ENCODE measurements around the gene OBP2B. TPM values are rescaled to one million over a fixed set of nuclear protein-coding genes. Genes with fewer than 3 reads are reported as not detected.

OBP2B gene
- total RNA-seq, 4 donors from 2014 or later = not detected

- ATAC-seq (ENCODE audit: low FRiP score) (no peak), DNase-seq (ENCODE audit: low spot score) (no peak)
- TF ChIP-seq, protein P1, sequence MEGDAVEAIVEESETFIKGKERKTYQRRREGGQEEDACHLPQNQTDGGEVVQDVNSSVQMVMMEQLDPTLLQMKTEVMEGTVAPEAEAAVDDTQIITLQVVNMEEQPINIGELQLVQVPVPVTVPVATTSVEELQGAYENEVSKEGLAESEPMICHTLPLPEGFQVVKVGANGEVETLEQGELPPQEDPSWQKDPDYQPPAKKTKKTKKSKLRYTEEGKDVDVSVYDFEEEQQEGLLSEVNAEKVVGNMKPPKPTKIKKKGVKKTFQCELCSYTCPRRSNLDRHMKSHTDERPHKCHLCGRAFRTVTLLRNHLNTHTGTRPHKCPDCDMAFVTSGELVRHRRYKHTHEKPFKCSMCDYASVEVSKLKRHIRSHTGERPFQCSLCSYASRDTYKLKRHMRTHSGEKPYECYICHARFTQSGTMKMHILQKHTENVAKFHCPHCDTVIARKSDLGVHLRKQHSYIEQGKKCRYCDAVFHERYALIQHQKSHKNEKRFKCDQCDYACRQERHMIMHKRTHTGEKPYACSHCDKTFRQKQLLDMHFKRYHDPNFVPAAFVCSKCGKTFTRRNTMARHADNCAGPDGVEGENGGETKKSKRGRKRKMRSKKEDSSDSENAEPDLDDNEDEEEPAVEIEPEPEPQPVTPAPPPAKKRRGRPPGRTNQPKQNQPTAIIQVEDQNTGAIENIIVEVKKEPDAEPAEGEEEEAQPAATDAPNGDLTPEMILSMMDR (IDR thresholded peaks at IDR 0.05) = no peak
These were observed 38.6 kb upstream of the OBP2B start for GRCh38 chr9:133247632-133248031.

DNA sequence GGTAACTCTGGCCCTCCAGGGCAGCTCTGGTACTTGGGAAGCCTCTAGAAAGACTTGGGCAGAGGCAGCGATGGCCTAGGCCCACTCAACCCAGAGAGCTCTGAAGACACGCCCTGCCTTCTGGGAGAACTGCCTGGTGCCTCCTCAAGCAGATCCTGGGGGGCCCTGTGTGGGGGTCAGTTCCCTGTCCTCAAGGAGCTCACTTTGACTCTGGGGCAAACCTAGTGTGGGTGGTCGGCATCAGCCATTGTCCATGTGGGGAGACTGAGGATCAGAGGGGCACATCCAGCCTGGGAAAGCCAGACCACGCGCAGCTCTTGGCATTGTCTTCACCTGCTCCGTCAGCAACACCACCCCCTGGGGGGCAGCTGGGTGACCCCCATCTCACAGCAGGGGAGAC, 37.9 kb upstream of the OBP2B start:
- DNase-seq (ENCODE audit: low spot score) = no peak
- TF ChIP-seq, protein P1 (IDR thresholded peaks at IDR 0.05) = no peak
- no peak for ATAC-seq (ENCODE audit: low FRiP score)

DNA sequence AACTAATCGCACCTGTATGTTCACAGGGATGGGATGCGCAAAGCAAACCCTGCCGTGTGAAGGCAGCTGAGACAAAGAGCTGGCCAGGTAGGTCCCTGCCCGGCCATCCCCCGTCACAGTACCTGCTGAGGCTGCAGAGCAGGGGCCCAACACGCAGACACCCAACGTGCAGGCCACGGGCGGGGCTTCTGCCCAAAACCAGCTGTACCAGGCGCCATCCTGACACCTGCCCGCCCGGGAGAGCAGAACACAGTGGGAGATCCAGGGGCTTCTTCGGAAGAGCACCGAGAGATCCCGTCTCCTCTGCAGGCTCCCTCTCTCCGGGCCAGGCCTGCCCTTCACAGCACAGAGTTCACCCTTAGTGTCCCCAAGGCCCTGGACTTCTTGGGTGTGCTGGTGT, 37.5 kb upstream of the OBP2B start:
- TF ChIP-seq, protein P1 (IDR thresholded peaks at IDR 0.05) = no peak
- DNase-seq (ENCODE audit: low spot score) (no peak), ATAC-seq (ENCODE audit: low FRiP score) (no peak)

DNA sequence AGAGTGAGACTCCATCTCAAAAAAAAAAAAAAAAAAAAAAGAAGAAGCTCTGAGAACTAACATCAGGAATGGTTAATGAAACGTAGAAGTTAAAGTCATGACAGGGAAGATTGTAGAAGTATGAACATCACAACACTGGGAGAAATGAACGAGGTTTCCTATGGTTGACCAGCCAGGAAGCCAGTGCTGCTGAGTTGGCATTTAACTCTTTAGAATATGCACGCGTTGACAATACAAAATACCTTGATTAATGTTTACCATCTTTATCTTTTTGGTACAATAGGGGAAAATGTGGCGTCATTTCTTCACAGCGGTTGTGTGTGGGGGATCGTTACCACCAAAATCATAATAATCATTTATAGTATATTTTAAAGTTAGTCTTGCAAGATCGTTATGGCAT, 33.9 kb upstream of the OBP2B start:
- TF ChIP-seq, protein P1 (IDR thresholded peaks at IDR 0.05) = no peak
- ATAC-seq (ENCODE audit: low FRiP score) (no peak), DNase-seq (ENCODE audit: low spot score) (no peak)

- ATAC-seq (ENCODE audit: low FRiP score) (no peak), DNase-seq (ENCODE audit: low spot score) (no peak)
- TF ChIP-seq, protein P1 (IDR thresholded peaks at IDR 0.05) = no peak
These were observed 33.2 kb upstream of the OBP2B start for GRCh38 chr9:133242241-133242640.

DNA sequence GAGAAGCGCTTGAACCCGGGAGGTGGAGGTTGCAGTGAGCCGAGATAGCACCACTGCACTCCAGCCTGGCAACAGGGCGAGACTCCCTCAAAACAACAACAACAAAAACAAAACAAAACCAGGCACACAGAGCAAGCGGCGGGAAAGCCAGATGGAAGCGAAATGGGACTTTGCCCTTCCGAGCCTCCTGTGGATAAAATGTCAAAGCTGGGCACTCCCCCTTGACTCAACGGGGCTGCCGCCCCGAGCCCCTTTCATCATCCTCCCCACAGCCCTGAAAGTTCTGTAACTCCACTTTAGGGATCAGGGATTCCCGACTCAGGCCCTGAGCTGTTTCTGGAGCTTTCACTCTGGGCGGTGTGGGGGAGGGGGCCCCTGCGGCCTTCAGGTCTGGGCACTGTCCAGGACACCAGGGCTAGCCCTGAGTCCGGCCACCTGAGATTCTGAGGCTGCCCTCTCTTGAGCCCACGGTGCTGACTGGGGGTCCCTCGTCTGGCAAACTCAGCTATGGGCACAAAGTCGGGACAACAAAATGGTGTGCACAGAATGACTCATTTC, 30.6 kb upstream of the OBP2B start:
- TF ChIP-seq, protein P1 (IDR thresholded peaks at IDR 0.05) = no peak
- no peak for DNase-seq (ENCODE audit: low spot score)
- no peak for ATAC-seq (ENCODE audit: low FRiP score)

- ATAC-seq (ENCODE audit: low FRiP score) (peak; percentile 86), DNase-seq (ENCODE audit: low spot score) (peak; percentile 53)
- TF ChIP-seq, protein P1 (IDR thresholded peaks at IDR 0.05) = peak in 1 of 3 donors; percentile 34
These were observed 29.9 kb upstream of the OBP2B start for GRCh38 chr9:133238851-133239532.
